Right forelimb (tissue), 1 donor: Measurements from ENCODE around the gene THRAP3.

Experiments
- DNase-seq: peaks from one replicate; pipeline ENCODE4 v3.0.0-alpha.2; 2018

THRAP3 gene

GRCh38 chr1:36354486-36354885, 130.2 kb downstream of the THRAP3 start:
- no peak for DNase-seq
